Measurements from ENCODE around the gene B2M. TPM values are rescaled to one million over a fixed set of nuclear protein-coding genes. Genes with fewer than 3 reads are reported as not detected.

Gene B2M
- total and polyA plus RNA-seq, 10 of the 15 experiments (the other 5 are each of a cell fraction or from before 2014, with no cell fraction given): 2,901 to 22,794 (median 8,374) TPM

- TF ChIP-seq, protein P1, sequence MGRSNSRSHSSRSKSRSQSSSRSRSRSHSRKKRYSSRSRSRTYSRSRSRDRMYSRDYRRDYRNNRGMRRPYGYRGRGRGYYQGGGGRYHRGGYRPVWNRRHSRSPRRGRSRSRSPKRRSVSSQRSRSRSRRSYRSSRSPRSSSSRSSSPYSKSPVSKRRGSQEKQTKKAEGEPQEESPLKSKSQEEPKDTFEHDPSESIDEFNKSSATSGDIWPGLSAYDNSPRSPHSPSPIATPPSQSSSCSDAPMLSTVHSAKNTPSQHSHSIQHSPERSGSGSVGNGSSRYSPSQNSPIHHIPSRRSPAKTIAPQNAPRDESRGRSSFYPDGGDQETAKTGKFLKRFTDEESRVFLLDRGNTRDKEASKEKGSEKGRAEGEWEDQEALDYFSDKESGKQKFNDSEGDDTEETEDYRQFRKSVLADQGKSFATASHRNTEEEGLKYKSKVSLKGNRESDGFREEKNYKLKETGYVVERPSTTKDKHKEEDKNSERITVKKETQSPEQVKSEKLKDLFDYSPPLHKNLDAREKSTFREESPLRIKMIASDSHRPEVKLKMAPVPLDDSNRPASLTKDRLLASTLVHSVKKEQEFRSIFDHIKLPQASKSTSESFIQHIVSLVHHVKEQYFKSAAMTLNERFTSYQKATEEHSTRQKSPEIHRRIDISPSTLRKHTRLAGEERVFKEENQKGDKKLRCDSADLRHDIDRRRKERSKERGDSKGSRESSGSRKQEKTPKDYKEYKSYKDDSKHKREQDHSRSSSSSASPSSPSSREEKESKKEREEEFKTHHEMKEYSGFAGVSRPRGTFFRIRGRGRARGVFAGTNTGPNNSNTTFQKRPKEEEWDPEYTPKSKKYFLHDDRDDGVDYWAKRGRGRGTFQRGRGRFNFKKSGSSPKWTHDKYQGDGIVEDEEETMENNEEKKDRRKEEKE (IDR thresholded peaks at IDR 0.05): no peak; the same call in 1 of the 2 replicates
- TF ChIP-seq ZNF24 (IDR thresholded peaks at IDR 0.05): no peak; the same call in 1 of the 2 replicates
- TF ChIP-seq, protein P2, sequence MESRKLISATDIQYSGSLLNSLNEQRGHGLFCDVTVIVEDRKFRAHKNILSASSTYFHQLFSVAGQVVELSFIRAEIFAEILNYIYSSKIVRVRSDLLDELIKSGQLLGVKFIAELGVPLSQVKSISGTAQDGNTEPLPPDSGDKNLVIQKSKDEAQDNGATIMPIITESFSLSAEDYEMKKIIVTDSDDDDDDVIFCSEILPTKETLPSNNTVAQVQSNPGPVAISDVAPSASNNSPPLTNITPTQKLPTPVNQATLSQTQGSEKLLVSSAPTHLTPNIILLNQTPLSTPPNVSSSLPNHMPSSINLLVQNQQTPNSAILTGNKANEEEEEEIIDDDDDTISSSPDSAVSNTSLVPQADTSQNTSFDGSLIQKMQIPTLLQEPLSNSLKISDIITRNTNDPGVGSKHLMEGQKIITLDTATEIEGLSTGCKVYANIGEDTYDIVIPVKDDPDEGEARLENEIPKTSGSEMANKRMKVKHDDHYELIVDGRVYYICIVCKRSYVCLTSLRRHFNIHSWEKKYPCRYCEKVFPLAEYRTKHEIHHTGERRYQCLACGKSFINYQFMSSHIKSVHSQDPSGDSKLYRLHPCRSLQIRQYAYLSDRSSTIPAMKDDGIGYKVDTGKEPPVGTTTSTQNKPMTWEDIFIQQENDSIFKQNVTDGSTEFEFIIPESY (IDR thresholded peaks at IDR 0.05): no peak
- TF ChIP-seq, protein P3, sequence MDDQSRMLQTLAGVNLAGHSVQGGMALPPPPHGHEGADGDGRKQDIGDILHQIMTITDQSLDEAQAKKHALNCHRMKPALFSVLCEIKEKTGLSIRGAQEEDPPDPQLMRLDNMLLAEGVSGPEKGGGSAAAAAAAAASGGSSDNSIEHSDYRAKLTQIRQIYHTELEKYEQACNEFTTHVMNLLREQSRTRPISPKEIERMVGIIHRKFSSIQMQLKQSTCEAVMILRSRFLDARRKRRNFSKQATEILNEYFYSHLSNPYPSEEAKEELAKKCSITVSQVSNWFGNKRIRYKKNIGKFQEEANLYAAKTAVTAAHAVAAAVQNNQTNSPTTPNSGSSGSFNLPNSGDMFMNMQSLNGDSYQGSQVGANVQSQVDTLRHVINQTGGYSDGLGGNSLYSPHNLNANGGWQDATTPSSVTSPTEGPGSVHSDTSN (IDR thresholded peaks at IDR 0.05; ENCODE audit: insufficient replicate concordance, low read depth, low read length): no peak
- TF ChIP-seq USF1 (IDR thresholded peaks at IDR 0.05; ENCODE audit: borderline replicate concordance, extremely low read length, insufficient read depth, low read depth, low read length): no peak
- TF ChIP-seq ZBED1 (IDR thresholded peaks at IDR 0.05; ENCODE audit: borderline replicate concordance): peak; percentile 90
- 0 out of 2 replicates have a peak, but pooled peaks have one; percentile 56 for TF ChIP-seq SREBF1 (IDR thresholded peaks at IDR 0.05; ENCODE audit: low read length)
- TF ChIP-seq MTA2 (IDR thresholded peaks at IDR 0.05; ENCODE audit: low read depth): no peak
- peak; percentile 25 for TF ChIP-seq FOS (IDR thresholded peaks at IDR 0.05; ENCODE audit: borderline replicate concordance, extremely low read depth, insufficient read length)
- TF ChIP-seq, protein P4, sequence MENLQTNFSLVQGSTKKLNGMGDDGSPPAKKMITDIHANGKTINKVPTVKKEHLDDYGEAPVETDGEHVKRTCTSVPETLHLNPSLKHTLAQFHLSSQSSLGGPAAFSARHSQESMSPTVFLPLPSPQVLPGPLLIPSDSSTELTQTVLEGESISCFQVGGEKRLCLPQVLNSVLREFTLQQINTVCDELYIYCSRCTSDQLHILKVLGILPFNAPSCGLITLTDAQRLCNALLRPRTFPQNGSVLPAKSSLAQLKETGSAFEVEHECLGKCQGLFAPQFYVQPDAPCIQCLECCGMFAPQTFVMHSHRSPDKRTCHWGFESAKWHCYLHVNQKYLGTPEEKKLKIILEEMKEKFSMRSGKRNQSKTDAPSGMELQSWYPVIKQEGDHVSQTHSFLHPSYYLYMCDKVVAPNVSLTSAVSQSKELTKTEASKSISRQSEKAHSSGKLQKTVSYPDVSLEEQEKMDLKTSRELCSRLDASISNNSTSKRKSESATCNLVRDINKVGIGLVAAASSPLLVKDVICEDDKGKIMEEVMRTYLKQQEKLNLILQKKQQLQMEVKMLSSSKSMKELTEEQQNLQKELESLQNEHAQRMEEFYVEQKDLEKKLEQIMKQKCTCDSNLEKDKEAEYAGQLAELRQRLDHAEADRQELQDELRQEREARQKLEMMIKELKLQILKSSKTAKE (IDR thresholded peaks at IDR 0.05; ENCODE audit: low read depth, poor library complexity, severe bottlenecking): peak; percentile 20
- TF ChIP-seq ATF7 (IDR thresholded peaks at IDR 0.05; ENCODE audit: low read depth): peak; percentile 45
- TF ChIP-seq KAT2A (conservative IDR thresholded peaks at IDR 0.05; ENCODE audit: control insufficient read depth, low read depth, low read length): no peak
- TF ChIP-seq EGR1 (IDR thresholded peaks at IDR 0.05; ENCODE audit: borderline replicate concordance in 1 of 2, low read depth in 2 of 2, low read length in 2 of 2): peak in 1 of 2 experiments; percentile 56; a peak in 1 of 3 replicates
- no peak for TF ChIP-seq BRCA1 (IDR thresholded peaks at IDR 0.05; ENCODE audit: low read depth, low read length)
- no peak for TF ChIP-seq MYC (IDR thresholded peaks at IDR 0.05; ENCODE audit: insufficient read depth, insufficient read length, insufficient replicate concordance, low read length, severe bottlenecking)
- peak; percentile 79 for TF ChIP-seq IRF3 (IDR thresholded peaks at IDR 0.05)
- peak; percentile 44; the same call in 1 of the 2 replicates for TF ChIP-seq RAD51 (IDR thresholded peaks at IDR 0.05)
These were observed at the start of gene B2M, which contains the start of gene PATL2 (continued) for GRCh38 chr15:44711096-44711742.
